Islet precursor cell (in vitro differentiated cells): ENCODE results near the gene TMEM150A.
A peak's percentile ranks its signal among the peaks of the same experiment; 100 is the strongest.
"Not testable (repeated sequence)": the region's sequence is repeated elsewhere in the genome, so short reads cannot be mapped to it uniquely, and the experiment has no call there.

ENCODE experiments used
- DNase-seq: peaks from one replicate; pipeline ENCODE4 v3.0.0-alpha.2; 2018

The TMEM150A gene

GRCh38 chr2:85611705-85612587 lies 9.4 kb upstream of the TMEM150A start, which contains the start of gene C2orf68:
TSS of gene C2orf68 (minus strand) at chr2:85612066. CDS start at chr2:85611984, 82 bp downstream.
- DNase-seq, result peak; percentile 96

- DNase-seq, result no peak
Measured at GRCh38 chr2:85611217-85611704, 8.8 kb upstream of the TMEM150A start.

GRCh38 chr2:85607268-85608215 lies 5.0 kb upstream of the TMEM150A start:
- DNase-seq, result peak; percentile 52

DNA sequence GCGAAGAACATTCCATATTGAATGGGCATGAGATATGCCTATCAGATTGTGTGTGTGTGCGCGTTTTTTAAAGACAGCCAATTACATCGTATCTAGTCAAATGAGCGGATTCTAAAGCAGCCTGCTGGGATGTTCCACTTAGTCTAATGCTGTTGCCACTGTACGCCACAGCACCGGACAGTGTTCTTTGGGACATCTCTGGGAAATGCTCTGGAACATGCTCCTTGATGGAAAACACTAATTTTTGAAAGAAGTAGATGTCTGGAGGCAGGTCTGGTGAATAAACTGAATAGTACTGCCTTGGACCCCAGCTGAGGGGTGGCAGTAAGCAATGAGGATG lies 3.6 kb upstream of the TMEM150A start:
- no peak for DNase-seq

- DNase-seq, result no peak
Measured at GRCh38 chr2:85605406-85606115, 3.1 kb upstream of the TMEM150A start.

DNA sequence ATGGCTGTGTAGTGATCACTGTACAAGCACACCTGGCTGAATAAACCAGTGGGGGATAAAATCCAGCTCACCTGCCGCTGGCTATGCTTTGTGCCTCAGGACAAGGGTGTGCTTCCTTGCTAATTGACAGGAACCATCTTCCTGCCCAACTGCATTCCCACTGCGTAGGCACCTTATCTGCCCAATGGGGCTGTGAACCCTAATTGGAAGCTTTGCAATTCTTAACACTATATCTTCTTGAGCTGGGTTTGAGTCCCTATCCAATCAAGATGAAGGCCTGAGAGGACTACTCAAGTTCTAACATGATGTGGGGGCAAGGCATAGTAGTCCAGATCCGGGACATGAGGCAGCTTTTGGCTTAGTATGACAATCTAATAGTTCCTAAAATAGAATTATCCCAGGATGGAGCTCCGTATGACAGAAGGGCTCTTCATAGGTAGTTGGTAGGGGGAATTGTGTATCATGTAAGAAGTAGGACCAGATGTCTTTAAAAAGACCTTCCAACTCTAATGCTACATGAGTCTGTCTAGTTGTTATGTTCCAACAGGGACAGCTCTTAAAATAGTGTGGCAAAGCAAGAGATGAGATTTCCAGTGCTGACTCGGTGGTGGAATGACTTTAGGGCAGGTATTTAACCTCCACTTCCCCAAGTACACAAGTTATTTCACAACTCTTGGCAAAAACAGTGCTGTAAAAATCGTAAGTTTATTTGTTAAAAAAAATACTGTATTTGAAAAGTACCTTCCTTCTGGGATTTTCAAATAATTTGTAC lies 2.3 kb upstream of the TMEM150A start:
- DNase-seq, result no peak

GRCh38 chr2:85604133-85604444 lies 1.6 kb upstream of the TMEM150A start:
- not testable (repeated sequence) for DNase-seq

GRCh38 chr2:85601771-85602475 lies 575 bp downstream of the TMEM150A start:
- no peak for DNase-seq

GRCh38 chr2:85600951-85601770 lies 1.3 kb downstream of the TMEM150A start:
- DNase-seq, result peak; percentile 49

- DNase-seq, result no peak
Measured at GRCh38 chr2:85600235-85600575, 2.3 kb downstream of the TMEM150A start.

DNA sequence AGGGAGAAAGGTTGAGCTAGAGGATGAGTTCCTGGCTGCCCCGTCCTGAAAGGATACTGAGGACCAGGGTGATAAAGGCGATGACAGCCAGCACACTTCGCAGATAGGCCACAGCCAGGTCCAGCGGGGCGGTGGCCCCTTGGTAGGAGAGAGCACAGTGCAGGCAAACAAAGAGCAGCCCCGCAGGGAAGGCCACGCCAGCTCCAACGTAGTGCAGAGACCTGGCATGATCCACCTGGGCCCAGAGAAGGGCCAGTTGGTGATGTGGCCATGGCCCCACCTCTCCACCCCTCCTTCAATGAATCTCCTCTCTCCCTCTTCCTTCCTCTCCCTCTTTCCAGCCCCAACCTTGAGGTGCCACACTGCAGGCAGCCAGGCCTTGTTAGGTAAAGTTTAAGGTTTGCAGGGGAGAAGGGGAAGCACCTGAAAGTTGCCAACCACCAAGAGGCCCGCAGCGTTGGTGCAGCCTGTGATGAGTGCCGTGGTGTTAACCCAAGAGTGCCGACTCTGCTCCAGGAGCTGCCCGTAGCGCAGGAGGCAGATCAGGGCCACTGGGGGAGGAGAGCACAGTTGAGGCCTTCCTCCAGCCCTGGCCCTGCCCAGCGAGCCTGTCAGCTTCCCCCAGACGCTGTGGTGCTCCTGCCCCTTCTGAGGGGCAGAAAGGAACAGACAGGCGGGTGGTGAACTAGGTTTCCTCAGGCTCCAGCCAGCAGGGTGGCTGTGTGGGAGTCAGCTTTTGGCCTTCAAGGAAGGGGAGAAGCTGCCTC lies 2.8 kb downstream of the TMEM150A start:
- no peak for DNase-seq

GRCh38 chr2:85598594-85599340 lies 3.7 kb downstream of the TMEM150A start:
- DNase-seq, result no peak

DNA sequence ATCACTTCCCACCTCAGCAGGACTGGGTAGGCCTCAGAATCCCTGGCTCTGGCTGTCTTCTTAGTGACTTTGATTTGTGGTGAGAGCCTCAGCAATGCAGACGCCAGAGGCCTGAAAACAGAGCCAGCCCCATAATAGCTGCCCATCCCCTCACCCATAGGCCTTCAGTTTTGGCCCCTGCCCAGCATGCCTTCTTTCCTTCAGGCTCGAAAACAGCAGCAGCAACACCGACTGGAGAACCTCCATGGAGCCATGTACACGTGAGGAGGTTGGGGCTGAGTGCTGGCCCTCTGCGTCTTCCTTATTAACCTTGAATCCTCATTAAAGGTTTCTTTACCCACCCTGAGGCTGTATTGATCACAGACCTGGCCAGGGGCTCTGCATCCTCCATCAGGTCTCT lies 5.3 kb downstream of the TMEM150A start:
- no peak for DNase-seq

- DNase-seq, result no peak
Measured at GRCh38 chr2:85596486-85597143, 5.9 kb downstream of the TMEM150A start.

DNA sequence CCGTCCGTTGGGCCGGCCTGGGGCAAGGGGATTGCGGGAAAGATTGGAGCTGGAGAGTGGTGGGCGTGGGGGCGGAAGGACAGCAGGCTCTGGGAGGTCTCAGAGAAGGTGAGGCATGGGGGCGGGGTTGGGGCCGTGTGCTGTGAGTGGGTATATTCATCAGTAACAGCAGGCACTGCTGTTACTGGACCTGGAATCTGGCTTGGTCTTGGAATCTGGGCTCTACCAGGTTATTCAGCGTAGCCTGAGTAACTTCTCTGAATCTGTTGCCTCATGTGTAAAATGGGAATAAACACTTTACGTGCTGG lies 6.5 kb downstream of the TMEM150A start:
- no peak for DNase-seq

DNA sequence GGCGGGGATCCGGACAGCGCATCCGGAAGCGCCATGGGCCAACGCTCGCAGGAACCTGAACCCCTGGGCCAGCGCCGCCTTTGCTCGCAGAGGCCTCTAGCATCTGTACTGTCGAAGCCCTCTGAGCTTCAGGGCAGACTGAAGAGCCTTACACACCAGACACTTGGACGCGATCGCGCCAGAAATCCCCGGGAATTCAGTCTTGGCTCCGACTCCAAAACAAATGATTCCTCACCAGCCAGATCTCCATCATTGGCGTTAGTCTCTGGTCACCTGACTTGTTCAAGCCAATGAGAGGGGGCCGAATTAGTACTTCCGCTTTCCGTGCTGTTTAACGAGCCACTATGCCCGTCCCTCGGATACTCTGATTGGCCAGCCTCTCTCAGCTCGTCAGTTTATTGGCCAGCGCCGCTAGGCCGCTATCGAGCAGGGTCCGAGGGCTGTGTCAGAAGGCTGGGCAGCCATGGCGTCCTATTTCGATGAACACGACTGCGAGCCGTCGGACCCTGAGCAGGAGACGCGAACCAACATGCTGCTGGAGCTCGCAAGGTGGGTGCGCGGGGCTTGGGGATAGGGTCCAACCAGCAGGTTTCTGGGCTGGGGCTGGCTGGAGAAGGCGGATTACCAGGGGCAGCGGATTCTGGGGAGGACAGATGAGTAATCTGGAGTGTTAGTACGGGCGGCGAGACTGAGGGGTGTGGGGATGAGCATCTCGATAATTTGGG lies 7.0 kb downstream of the TMEM150A start, which contains the start of gene RNF181:
Gene RNF181, plus strand, starts transcription at position 445 of the 725 bp plus-strand sequence. Its CDS starts 19 bp downstream, at position 464.
- peak; percentile 99 for DNase-seq

DNA sequence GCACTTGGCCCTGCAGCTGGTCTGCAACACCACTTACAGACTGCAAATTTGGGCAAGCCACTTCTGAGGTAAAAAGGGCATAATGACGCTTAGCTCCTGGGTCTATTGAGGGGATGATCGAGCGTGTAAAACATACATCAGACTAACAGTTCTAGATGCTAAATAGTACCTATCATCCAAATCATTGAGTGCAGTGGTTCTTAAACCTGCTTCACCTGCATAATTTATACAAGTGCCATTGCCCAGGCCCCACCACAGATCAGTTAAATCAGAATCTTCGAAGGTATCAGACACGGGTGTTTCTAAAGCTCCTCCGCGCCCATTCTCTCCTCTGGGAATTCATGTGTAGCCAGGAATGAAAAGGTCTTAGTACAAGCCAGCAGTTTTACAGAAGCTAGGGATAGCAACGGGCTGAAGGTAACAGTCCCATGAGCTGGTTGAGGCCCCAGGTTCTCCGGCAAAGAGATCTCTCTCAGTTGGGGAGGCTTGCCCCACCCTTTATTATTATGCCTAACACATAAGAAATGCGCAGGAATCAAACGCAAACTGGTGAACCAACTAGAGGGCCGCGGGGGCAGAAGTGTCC lies 7.7 kb downstream of the TMEM150A start:
- no peak for DNase-seq

DNA sequence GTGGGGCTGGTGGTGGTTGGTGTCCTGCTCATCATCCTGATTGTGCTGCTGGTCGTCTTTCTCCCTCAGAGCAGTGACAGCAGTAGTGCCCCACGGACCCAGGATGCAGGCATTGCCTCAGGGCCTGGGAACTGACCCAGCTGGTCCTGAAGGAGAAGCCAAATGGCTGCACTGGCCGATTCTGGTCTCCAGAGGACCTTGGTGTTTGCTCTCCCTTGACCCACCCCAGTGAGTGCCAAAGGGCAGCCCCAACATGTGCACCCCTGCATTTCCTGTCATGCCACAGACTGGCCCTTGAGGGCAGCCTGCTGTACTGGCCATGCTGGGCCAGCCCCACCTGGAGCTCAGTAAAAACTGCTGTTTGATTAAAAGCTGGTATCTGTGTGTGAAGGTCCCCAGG lies 9.5 kb downstream of the TMEM150A start:
- peak; percentile 48 for DNase-seq
